Upper lobe of left lung (tissue), 4 donors: ENCODE measurements around the gene BPIFB2.

Experiments used
- CTCF ChIP-seq, 6 experiments: fragments of 450-650 bp in 4 of 6; fragments of 200-600 bp in 2 of 6; sonication (generic) in 2 of 6; IDR thresholded peaks; one replicate each; pipeline ENCODE4 v1.5.1; 2016 to 2019; ENCODE audit warnings: antibody characterized with exemption in 6 of 6
- POLR2A ChIP-seq, 4 donors: fragments of 450-650 bp; IDR thresholded peaks; one replicate each; pipeline ENCODE4 v1.5.1; 2016 to 2017; ENCODE audit warnings: antibody characterized with exemption in 4 of 4, mild to moderate bottlenecking in 2 of 4

- no peak for TF ChIP-seq CTCF (IDR thresholded peaks at IDR 0.05)
- TF ChIP-seq POLR2A (IDR thresholded peaks at IDR 0.05): no peak
These were observed 20.3 kb upstream of the BPIFB2 start for GRCh38 chr20:32987044-32987825.
